ENCODE data around the gene FBLN7.

GRCh38 chr2:112168422-112169124, 30.4 kb downstream of the FBLN7 start:
- no peak for TF ChIP-seq CTCF (conservative IDR thresholded peaks at IDR 0.05; ENCODE audit: low read length)
- TF ChIP-seq EZH2phosphoT487 (IDR thresholded peaks at IDR 0.05; ENCODE audit: borderline replicate concordance, low read depth, low read length) = no peak
